NCI-H2107 treated with DMSO at 0.1 percent for 48 hours (cell line): ENCODE results near the gene AMZ2.

Source experiments
- DNase-seq: peaks from one replicate; lab custom pipeline; 2025; ENCODE audit not compliant: unreplicated experiment; lab: John Stamatoyannopoulos, UW

The AMZ2 gene

DNA sequence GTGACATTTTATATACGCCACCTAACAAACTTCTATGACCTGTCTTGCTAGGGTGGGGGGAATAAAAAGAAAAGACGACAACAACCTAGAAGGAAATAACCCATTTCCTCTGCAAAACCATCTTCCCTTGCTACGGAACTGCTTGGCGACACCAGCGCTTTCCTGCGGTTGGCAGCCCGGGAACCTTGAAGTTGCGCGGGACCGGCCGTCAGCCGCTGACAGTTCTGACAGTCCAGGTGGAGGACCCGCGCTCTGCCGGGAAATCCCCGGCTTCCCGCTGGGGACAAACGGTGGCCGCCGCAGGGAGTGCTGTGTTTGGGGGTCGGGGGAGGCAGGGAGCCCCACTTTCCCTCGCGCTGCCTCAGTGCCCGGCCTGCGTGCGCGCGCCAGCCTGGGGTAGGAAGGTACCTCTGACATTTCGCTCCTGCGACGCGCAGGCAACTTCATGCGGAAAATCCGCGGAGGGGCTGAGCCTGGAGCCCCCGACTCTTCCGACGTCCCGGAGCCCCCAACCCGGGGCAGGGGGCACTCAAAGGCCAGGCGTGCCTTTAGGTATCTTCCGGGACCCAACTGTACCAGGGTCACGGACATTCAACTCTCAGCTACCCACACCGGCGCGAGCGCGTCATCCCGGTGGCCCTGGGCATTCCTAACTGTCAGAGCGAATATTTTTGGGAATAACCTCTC lies 42.6 kb downstream of the AMZ2 start:
- no peak for DNase-seq

DNA sequence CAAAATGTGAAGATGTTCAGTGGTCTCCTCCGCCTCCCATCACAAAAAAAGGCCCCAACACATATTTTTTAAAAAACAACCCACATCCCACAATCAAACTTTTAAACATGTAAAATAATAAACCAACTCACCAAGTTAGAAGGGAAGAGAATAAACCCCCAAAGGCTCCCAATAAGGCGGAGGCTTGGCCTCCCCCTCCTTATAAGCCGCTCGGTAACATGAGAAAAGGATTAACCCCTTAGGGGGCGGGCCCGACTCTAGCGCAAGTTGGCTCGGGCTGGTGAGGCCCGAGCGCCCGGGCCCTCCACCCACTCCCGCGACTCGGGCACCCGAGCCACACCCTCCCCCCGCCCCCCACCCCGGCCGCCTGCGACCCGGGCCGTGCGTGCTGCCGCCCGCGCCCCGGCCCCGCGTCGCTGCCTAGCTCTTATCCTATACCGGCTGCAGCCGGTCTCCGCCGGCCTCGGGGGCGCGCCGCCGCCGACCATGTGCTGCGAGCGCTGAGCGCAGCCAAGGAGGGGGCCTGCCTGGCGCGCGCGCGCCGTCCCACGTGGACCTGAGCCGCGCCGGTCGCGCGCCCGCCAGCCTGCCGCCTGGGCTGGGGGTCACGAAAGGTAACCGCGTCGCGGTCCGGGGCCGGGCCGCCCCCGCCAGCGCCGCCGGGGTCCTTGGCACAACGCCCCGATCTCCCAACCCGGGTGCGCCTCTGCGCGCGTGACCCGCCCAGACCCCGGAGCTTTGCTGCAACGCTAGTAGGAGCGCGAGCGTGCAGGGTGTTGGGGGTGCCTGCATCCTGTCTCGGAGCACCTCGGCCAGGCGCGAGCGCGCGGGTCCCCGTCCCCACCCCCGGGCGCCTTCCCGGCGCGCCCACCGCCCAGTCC lies 43.4 kb downstream of the AMZ2 start, which contains the start of the genes ARSG and SLC16A6:
TSS of gene ARSG (plus strand) at position 541 of the 881 bp plus-strand sequence. CDS start 15,999 bp downstream, outside the sequence.
TSS of gene SLC16A6 (minus strand) at position 173 of the 881 bp plus-strand sequence. CDS start 12,807 bp downstream, outside the sequence.
- peak; percentile 11 for DNase-seq

DNA sequence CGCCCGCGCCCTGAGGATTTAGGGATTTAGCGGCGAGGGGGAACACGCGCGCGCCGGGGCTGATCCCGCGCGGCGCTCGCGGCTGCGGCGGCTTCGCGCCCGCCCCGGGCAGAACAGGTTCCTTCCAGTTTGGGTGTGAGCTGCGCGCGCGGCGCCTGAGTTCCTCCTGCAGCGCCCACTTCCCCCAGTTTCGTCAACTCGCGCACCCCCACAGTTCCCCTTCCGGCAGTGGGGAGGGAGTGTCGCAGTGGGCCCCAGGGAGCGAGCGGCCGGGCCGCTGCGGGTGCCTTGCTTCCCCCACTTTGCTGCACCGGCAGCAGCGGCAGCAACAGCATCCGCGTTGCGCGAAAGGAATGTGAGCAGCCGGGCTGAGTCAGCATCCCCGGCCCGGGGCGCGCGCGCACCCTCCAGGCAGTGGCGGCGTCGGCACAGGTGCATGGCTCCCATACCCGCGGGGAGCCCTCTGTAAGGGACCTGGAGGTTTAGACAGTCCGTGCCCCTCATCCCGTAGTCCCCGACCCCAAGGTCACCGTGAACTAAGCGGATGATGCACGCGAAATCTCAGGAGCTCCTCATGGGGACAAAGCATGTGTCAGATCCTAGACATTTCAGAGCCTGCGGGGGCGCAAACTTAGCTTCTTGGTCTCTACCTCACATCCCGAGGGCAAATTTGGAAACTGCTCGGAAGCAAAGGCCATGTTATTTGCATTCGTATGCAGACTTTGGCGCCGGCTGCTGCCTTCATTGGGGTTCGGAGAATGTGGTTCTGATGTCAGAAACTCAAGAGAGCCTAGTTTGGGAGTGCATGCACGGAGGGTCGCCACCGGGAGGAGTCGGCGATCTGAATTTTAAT lies 44.2 kb downstream of the AMZ2 start:
- DNase-seq = peak; percentile 10

DNA sequence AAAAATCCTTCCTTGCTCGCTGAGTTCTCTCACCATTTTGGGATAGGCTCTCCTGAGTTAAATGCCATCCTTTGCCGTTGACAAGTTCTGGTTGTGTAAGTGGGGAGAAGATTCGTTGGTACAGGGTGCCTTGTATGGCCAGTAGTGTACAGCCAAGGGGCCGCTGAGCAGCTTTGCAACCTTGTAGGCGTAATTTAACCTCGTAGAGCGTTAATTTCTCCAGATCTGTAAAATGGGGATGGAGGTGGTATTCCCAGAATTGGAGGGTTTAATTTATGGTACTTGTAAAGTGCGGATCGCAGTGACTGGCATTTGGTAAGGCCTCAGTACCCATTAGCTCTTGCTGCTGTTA lies 44.8 kb downstream of the AMZ2 start:
- no peak for DNase-seq

DNA sequence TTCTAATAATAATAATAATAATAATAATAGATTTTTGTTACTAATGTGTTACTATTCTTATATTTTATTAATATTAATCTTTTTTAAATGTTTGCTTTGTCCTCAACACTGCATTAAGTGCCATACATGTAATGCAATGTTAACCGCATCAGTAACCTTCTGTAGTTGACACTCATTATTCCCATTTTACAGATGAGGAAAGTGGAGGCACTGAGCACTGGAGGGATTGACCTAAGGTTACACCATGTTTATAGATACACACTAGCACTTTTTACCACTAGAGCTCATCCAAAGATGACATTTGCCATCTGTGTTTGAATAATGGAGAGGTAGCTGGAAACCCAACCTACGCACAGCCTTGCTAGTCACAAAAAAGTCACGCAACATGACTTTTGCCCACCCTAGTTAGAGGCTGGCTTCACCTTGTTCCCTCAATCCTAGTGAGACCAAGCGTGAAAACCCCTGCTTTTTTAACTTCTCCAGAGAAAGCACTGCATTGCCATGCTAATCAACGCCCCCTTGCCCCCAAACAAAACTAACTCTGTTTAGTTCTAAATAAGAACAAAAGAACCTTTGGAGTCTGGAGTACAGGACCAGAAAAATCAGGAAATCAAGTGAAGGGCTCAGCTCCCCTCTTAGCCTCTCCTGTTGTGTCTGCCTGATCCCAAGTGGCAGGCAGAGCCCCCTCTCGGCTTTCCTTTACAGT lies 45.8 kb downstream of the AMZ2 start:
- DNase-seq = no peak

DNA sequence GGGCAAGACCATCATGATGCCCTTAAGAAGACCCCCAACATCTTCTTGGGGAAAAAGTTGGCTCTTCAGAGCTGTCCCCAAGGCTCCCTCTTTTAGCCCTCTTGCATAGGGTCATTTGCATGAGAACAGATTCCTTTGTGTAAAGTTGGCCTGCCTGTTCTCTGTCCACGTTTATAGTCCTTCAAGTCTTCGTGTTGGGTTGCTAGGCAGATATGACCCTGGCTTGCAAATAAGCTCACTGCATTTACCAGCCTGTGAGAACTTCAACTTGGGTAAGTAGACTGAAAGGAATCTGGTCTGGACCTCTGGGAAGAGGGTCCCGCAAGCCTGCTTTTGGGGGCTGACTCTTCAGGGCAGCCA lies 46.3 kb downstream of the AMZ2 start:
- DNase-seq = no peak

DNA sequence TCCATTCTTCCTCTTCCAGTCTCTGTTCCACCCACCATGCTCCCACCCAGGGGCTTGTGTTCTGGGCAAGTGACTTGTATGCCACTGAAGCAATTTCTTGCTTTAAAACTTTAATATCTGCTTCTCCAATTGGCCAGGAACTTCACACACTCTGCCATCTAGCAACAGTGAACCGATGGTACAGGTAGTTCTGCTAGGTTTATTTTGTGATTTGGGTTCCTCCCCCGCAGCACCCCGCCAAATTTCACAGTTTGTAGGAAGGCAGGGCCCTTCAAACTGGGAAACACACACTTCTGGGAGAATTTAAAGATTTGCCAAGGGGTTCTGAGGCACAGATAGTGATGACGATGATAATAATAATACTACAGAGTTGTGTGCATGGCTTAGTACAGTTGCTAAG lies 46.8 kb downstream of the AMZ2 start:
- no peak for DNase-seq

DNA sequence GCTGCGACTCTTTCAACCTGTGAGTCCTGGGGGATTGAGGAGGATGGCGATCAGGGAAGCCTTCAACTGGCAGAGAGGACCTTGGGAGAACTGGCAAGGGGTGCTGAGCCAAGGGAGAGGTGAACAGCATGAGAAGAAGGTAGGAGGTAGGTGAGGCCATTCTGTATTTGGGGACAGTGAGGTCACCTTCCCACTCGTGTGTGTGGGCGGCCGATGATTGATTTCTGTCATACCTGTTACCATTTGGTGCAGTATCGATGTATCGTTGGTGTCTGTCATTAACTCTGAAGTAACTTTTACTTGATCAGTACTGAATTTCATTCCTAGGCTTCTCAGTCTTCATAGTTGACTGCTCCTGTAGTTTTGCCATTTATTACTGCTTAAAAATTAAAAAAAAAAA lies 47.2 kb downstream of the AMZ2 start:
- no peak for DNase-seq

DNA sequence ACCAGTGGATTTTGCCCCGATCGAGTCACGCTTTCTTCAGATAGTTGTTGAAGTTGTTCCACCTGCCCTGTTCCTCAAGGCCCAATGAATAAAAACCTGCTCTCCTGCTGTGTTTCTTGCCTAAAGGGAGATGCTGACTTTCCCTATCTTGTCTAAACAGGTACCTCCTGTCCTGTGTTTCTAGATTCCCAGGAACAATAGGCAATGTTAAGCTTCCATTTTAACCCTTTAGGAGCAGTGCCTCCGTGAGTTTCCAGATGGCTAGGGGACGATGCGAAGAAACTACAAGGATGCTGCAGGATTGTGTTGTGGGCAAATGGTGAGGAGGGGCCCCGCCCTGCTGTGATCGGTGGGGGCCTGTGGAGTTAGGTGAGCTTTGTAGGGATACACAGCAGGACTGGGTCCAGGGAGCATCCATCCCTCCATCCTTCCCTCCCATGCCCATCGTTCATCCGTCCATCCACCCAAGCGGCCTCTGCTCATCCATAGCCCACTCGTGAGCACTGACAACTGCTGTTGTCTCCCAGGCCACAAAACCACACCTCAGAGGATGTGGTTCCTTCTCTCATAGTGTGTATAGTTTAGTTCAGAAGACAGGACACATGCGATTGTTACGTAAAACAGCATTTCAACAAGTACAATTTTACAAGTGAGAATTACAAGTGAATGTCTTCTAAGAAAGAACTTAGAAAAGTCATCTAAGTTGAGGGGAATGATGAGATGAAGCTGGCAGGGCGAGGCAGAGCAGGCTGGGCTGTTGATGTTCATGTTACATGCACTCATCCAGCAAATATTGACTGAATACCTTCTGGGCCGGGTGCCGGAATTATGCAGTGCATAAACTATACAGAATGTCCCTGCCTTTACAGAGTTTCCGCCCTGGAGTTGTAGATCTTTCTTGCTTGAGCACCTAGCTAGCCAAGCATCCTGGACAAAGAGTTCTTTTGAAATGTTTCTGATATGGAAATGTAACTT lies 48.7 kb downstream of the AMZ2 start:
- no peak for DNase-seq

DNA sequence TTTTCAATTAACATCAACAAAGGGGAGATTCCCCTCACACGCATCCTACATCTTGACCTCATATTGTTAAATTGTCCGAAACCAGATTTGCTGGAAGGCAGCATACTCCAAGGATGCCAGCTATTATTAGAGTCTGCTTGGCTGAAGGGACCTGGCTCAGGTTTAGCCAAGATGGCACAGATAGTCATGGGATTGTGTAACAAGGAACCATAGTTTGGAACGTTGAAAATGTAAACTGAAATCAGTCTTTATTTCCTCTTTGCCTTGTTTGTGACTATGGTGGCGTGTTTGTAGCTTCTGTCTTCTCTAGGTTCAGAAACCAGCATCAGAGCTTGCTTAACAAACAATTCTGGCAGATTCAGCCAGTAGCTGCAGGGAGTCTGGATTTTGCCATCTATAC lies 49.4 kb downstream of the AMZ2 start:
- DNase-seq = no peak

DNA sequence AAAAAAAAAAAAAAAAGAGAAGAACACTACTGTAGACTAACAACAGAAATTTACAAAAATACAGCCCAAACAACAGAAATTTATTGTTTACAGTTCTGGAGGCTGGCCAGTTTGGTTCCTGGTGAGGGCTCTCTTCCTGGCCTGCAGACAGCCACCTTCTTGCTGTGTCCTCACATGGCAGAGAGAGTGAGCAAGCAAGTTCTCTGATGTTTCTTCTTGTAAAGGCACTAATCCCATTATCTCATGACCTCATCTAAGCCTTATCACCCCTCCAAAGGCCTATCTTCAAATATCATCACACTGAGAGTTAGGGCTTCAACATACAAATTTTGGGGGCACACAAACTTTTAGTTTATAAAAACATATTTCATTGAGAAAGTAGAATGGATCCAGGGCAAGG lies 50.8 kb downstream of the AMZ2 start:
- DNase-seq = no peak

DNA sequence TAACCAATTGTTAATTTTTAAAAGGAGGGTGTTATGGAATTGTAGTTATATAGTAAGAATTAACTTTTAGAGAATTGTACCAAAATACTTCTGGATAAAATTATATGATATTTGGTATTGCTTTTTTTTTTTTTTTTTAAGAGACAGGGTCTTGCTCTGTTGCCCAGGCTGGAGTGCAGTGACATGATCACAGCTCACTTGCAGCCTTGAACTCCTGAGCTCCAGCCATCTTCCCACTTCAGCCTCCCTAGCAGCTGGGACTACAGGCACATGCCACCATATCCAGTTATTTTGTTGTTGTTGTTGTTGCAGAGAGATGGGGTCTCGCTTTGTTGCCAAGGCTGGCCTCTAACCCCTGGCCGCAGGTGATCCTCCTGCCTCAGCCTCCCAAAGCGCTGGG lies 52.0 kb downstream of the AMZ2 start:
- DNase-seq = no peak

DNA sequence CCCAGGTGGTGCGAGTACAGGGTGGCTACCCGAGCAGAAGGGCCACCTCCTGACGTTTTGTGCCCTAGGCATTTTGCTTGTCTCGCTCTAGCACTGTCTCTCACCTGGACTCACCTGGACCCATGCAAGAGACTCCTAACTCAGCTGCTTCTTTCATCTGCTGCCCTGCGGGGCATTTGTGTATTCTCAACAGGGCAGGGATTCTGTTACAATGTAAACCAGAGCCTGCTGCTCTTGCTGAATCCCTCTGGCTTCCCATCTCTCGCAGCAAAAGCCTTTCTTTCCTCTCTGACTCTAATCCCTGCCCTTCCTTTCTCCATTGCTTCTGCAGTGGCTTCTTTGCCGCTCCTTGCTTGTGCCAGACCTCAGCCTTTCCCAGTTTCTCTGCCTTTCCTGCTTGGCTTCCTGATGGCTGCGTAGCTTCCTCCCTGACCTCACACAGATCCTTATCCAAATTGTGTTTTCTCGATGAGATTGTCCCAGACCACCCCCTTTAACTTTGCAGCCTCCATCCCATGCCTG lies 53.7 kb downstream of the AMZ2 start:
- peak; percentile 76 for DNase-seq

DNA sequence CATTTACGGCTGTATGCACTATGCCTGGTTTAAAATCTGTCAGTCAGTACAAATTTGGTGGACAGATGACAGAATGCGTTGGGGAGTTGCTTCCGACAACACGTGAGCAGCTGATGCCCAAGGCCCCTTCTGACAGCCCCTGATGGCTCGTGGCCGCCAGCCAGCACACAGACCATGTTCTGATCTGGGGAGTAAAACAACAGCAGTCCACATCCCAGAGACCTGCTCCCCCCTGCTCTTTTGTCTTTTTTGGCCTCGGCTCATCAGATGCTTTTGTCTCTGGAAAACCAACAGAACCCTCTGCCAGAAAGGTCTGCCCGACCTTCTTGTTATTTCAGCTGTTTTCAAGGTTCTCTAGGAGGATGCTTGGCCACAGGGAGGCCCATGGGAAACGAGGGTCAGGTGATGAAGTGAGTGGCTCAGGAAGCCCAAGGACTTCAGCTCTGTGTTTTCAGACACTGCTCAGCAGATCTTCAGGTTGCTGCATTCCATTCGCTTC lies 54.3 kb downstream of the AMZ2 start:
- DNase-seq = no peak

DNA sequence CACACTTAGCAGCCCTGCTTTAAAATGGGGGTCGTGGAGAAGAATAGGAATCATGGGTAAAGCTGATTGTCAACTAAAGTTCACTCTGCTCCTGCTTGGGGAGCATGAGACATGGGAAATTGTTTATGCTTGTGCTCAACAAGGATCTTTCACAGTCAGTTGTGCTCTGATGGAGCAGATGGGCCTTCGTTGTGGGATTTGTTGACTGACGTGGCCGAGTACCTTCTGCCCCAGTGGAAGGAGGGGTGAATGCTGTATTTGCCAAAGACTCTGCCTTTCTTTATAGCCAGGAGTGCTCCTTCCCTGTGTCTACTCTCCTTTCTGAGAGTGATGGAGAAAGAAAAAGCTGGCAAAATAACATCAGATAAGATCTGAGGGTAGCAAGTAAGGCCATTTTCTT lies 54.8 kb downstream of the AMZ2 start:
- DNase-seq = no peak

DNA sequence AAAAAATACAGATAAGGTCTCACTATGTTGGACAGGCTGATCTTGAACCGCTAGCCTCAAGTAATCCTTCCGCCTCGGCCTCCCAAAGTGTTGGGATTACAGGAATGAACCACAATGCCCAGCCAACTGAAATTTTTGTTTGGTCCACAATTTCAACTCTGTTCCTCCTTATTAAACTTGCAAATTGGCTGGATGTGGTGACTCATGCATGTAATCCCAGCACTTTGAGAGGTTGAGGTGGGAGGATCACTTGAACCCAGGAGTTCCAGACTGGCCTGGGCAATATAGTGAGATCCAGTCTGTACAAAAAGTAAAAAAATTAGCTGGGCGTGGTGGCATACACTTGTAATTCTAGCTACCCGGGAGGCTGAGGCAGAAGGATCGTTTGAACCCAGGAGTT lies 56.9 kb downstream of the AMZ2 start:
- DNase-seq = no peak

DNA sequence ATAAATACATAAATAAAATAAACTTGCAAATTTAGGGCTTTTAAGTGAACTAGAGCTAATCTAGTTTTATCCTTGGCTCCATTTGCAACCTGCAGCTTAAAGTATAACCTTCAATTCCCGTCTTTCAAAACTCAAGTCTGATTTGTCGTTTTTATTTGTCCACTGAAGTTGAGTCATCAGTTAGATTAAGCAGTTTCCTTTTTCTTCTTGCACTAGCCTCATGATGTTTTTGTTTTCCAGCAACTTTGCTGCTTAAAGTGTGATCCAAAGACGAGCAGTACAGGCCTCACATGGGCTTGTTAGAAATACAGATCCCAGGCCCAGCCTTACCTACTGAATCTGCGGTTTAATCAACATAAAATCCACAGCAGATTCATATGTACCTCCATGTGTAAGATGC lies 57.3 kb downstream of the AMZ2 start:
- no peak for DNase-seq
